Stimulated activated CD4-positive, alpha-beta T cell treated with anti-CD3 and anti-CD28 coated beads, Interleukin-15, amount 100 ng/mL, for 24 hours (primary cell): Measurements from ENCODE around the gene SSX1.
"Not testable (repeated sequence)": the region's sequence is repeated elsewhere in the genome, so short reads cannot be mapped to it uniquely, and the experiment has no call there.

Experiments used
- DNase-seq: peaks from one replicate; pipeline ENCODE4 v3.0.0-alpha.2; 2020

Gene SSX1, protein sequence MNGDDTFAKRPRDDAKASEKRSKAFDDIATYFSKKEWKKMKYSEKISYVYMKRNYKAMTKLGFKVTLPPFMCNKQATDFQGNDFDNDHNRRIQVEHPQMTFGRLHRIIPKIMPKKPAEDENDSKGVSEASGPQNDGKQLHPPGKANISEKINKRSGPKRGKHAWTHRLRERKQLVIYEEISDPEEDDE

DNA sequence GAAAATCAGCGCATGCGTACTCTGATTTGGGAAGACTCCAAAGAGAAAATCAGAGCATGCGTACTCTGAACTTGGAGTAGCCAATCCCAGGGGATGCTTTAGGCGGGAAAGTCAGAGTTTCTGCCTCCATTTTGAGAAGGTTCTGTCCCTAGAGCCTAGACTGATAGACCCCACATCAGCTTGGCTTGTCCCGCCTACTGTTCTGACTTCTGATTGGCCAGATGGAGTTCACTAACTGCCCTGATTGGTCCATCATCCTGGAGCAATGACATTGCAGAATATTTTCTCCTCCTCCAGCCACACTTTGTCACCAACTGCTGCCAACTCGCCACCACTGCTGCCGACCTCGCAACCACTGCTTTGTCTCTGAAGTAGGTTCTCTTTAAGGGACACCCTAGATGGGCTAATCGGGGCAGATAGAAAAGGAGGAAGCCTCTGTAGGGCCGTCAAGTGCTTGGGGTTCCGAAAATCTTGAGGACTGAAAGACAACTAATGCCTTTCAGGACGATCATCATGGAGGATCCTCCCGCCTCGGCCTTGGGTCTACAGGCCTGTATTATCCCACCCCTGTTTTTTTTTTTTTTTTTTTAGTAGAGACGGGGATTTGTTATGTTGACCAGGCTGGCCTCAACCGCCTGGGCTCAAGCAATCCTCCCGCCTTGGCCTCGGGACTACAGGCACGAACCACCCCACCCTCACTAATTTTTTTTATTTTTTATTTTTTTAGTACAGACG, at the start of gene SSX1:
SSX1 (plus strand) TSS at position 331 of the 735 bp plus-strand sequence. CDS start 1,850 bp downstream, outside the sequence.
- not testable (repeated sequence) for DNase-seq

DNA sequence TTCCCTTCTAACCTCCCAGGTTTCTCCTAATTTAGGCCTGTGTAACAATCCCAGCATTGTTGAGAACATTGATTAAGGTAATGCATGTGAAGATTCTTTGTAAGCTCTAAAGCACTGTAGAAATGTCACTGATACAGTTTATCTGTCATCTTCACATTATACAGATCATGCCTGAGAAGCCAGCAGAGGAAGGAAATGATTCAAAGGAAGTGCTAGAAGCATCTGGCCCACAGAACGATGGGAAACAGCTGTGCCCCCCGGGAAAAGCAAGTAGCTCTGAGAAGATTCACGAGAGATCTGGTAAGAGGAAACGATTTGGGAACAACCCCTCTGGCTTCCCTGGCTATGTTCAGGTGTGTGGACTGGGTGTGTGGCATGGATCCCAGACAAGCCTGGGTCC, 40.9 kb upstream of the SSX1 start:
- not testable (repeated sequence) for DNase-seq

DNA sequence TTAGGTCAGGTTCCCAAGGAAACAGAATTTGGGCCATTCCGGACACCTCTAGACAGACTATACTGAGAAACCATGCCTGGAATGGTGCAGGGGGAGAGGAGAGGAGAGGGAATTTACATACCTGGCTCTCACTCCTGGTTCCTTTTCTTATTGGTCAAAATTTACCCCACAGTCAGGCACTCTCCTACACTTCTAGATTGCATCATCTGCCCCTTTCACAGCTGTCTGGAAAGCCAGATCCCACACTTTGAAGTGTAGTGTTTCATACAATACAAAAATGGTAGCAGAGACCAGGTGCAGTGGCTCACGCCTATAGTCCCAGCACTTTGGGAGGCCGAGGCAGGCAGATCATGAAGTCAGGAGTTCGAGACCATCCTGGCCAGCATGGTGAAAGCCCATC, 31.0 kb upstream of the SSX1 start:
- not testable (repeated sequence) for DNase-seq

DNA sequence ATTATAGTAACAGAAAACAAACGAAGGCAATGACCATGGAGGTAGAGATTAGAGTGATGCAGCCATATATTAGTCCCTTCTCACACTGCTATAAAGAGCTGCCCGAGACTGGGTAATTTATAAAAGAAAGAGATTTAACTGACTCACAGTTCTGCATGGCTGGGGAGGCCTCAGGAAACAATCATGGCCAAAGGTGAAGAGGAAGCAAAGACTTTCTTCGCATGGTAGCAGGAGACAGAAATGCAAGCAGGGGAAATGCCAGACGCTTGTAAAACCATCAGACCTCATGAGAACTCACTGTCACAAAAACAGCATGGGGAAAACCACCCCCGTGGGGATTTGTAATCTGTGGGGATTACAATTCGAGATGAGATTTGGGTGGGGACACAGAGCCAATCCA, 2.2 kb upstream of the SSX1 start:
- DNase-seq = not testable (repeated sequence)

DNA sequence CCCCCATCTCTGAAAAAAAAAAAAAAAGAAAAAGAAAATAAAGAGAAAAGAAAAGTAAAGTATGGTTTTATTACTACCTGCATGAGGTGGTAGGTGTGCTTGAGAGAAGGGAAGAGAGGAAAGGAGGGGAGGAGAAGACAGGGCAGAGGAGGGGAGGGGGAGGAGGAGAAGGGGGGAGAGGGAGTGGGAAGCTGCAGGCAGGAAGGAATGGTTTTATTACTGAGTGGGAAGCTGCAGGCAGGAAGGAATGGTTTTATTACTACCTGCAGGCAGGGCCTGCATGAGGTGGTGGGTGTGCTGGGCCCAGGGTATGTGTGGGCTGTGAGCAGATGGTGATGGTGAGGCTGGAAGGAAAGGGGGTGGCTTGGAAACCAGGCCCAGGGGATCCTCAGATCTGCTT, 19.2 kb downstream of the SSX1 start:
- not testable (repeated sequence) for DNase-seq

DNA sequence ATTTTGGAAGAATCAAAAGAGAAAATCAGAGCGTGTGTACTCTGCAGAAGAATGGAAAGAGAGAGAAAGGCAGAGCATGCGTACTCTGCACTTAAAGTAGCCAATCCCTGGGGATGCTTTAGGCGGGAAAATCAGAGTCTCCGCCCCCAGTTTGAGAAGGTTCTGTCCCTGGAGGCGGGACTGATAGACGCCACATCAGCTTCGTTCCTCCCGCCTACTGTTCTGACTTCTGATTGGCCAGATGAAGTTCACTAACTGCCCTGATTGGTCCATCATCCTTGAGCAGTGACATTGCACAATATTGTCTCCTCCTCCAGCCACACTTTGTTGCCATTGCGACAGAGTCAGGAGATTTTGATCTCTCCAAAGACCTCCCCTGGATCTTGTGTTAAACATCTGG, 23.8 kb downstream of the SSX1 start:
- DNase-seq = peak; percentile 1

DNA sequence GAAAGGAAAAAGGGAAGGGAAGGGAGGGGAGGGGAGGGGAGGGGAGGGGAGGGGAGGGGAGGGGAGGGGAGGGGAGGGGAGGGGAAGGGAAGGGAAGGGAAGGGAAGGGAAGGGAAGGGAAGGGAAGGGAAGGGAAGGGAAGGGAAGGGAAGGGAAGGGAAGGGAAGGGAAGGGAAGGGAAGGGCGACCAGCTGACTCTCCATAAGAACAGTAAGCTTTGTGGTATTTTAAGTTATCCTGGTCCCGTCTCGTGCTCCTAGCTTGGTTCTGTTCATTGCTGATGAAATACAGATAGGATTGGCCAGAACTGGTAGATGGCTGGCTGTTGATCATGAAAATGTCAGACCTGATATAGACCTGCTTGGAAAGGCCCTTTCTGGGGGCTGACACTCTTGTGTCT, 25.5 kb downstream of the SSX1 start:
- DNase-seq = not testable (repeated sequence)

DNA sequence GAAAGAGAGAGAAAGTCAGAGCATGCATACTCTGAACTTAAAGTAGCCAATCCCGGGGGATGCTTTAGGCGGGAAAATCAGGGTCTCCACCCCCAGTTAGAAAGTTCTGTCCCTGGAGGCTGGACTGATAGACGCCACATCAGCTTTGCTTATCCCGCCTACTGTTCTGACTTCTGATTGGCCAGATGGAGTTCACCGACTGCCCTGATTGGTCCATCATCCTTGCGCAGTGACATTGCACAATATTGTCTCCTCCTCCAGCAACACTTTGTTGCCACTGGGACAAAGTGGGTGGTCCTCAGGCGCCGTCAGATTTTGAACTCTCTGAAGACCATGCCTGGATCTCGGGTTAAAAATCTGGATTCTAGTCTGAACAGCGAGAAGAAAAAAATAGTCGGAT, 51.0 kb downstream of the SSX1 start:
- DNase-seq = no peak

DNA sequence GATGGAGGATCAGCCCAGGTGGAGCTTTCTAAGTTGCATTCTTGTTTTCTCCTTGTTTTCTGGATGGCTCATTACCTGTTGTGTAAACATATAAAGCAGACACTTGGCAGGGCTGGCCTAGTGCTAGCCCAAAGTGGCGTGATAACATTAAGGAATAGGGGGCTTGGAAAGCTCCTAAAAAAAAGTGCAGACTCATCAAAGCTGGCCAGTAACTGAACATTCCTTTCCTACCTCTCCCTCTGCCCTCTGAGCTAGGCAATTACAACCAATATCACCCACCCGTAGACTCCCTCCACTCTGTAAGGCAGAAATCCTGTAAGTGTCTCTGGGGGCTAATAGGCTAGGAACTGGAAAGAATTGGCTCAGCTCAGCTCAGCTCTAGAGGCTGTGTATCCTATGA, 58.8 kb downstream of the SSX1 start:
- DNase-seq = not testable (repeated sequence)
